PFSK-1 (cell line): Measurements from ENCODE around the gene SORCS1.

Source experiments
- POLR2AphosphoS5 ChIP-seq: IDR thresholded peaks from 2 replicates; pipeline ENCODE4 v1.6.1; 2012; ENCODE audit warnings: low read depth, mild to moderate bottlenecking, control low read depth, low read length, moderate library complexity
- SIN3A ChIP-seq: IDR thresholded peaks from 2 replicates; pipeline ENCODE4 v1.6.1; 2012; ENCODE audit warnings: mild to moderate bottlenecking, low read length, moderate library complexity, borderline replicate concordance; ENCODE audit not compliant: insufficient read depth
- TAF1 ChIP-seq: IDR thresholded peaks from 2 replicates; pipeline ENCODE4 v1.6.1; 2012; ENCODE audit warnings: low read length, control low read depth, borderline replicate concordance; ENCODE audit not compliant: insufficient read depth

DNA sequence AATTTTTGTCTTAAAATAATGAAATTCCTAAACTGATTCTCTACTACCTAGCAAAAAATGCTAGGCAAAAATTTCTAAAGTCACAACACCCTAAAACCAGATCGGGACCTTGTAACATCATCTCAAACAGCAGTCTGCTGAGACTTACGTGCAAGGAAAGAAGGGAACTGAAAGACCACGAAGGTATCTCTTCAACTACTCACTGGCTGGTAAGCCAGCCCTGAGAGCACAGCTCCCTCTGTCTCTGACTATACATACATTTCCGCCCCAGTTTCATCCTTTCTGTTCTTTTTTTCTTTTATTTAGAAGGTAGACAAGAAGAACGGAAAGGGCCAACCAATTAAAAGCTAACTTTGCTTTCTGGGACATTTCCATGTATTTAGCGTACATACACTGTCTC is 15.6 kb downstream of the SORCS1 start:
- no peak for TF ChIP-seq TAF1
- TF ChIP-seq SIN3A, result no peak
- no peak for TF ChIP-seq POLR2AphosphoS5
